HG03439 (cell line): ENCODE data around the gene DLG4.
A peak's percentile ranks its signal among the peaks of the same experiment; 100 is the strongest.
"Not testable (repeated sequence)": the region's sequence is repeated elsewhere in the genome, so short reads cannot be mapped to it uniquely, and the experiment has no call there.

ENCODE experiments used
- ATAC-seq: cut with Tn5 transposase; IDR thresholded peaks from one replicate; pipeline ENCODE4 v1.9.1; 2021; ENCODE audit warnings: mild to moderate bottlenecking, moderate library complexity; ENCODE audit not compliant: unreplicated experiment

The DLG4 gene

DNA sequence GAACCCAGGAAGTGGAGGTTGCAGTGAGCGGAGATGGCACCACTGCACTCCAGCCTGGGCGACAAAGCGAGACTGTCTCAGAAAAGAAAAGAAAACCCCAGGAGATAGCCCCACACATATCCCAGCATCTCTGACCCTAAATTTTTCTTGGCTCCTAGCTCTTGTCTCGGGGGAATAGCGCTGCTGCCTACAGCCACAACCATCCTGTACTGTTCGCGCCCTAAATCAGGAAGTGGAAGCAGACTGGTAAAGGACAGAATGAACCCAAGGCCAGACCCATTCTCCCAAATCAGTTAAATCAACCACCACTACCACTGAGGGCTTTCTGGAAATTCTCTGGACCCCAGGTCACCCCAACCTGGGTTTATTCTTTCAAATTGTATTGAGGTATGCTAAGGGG, 30.2 kb upstream of the DLG4 start:
- ATAC-seq, result no peak

- ATAC-seq, result no peak
Measured at GRCh38 chr17:7249214-7249613, 29.6 kb upstream of the DLG4 start.

DNA sequence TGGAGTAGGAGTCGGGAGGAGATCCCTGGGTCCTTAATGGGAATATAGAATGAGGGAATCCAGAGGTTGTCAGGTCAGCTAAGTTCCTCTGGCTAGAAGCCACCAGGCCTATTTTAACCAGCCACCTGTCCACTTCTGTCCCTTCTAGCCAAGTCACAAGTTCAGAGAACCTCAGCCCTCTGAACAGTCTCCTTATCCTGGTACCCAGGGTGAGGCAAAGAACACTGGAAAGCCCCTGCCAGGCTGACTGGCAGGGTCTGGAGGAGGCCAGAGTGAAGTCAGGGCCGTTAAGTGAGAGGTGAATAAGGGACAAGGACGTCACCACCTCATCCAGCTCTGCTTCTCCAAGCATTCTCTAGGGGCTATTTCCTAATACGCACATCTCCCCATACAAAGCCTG, 29.2 kb upstream of the DLG4 start:
- no peak for ATAC-seq

DNA sequence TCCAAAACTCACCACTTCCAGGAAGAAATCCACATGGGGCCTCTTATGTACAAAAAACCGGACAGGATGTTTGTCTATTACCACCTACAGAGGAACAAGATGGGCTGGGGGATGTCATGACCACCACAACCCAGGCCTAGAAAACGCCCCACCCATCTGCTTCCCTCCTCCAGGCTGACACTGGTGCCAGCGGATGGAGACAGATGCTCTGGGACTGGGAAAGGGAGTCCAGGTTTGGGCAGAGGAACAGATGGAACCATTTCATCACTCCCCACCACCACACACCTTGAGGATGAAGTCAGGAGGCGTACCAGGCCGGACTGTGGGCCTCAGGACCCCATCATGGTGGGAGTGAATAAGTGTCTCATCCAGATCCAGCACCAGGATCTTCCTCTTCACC, 27.1 kb upstream of the DLG4 start:
- no peak for ATAC-seq

DNA sequence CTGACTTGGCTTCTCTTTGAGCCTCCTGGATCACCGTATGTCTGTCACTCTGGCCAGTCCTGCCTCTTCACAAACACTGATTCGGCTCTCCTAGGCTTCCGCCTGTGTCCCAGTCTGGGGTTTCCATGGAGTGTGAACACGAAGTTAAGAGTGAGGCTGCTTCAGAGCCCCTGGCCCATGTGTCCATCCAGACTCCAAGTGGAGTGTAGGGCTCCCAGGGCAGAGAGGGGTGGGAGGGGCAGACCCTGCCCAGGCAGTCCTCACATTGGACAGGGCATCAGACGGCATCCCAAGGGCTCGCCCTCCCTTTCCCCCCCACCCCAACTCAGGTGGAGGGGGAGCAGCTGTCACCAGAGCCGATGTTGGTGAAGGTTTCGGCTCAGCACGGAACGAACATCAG, 24.2 kb upstream of the DLG4 start:
- ATAC-seq, result not testable (repeated sequence)

- no peak for ATAC-seq
Measured at GRCh38 chr17:7243453-7243729, 23.8 kb upstream of the DLG4 start.

- ATAC-seq, result peak; percentile 41
Measured at GRCh38 chr17:7242717-7243452, 23.2 kb upstream of the DLG4 start.

GRCh38 chr17:7241783-7242716, 22.4 kb upstream of the DLG4 start, which contains the start of gene GABARAP:
GABARAP (minus strand) TSS chr17:7242449; CDS start chr17:7242330, 119 bp downstream.
- ATAC-seq, result peak; percentile 30

DNA sequence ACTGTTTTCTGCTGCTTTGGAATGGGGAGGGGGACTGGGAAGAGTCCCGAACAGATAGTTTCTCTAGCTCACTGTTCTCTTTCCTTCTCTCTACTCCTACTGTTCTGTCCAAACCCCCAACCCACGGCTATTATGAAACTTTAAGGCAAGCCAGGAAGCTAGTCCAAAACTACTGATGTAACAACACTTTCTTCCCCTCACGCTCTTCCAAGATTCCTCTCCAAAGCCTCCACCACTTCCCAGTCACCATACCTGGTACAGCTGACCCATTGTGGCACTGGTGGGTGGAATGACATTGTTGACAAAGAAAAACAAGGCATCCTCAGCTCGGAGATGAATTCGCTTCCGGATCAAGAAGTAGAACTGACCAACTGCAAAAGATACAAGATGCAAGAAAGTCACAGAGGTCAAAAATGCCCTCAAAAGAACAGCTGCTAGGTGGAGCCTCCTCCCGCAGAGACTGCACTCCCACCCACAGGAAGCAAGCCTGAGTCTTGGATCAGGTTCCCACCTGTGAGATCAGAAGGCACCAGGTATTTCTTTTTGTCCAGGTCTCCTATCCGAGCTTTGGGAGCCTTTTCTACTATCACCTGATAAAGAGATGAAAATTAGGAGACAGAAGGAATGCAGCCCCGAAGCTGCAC, 21.6 kb upstream of the DLG4 start:
- ATAC-seq, result no peak

DNA sequence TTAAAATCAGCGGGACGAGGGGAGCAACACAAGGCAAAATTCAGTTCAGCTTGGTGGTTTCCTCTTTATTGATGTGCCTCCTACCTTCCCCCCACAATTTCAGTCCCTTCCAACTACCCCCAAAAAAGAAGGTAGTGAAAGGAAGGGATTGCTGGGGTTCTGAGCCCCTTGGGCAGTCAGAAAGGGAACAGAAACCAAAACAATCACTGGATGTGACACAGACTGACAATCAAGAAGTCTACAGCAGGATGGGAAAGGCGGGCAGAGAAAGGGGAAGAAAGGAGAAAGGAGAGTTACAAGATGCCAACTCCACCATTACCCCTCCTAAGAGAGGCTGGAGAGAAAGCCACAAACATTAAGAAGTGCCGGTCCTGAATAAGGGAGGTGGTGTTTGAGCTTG, 20.7 kb upstream of the DLG4 start:
- no peak for ATAC-seq

GRCh38 chr17:7239091-7240027, 19.7 kb upstream of the DLG4 start, which contains the start of gene PHF23:
PHF23 (minus strand) TSS chr17:7239457; CDS start chr17:7239279, 178 bp downstream.
- peak; percentile 54 for ATAC-seq

GRCh38 chr17:7238420-7239090, 18.9 kb upstream of the DLG4 start:
- no peak for ATAC-seq

DNA sequence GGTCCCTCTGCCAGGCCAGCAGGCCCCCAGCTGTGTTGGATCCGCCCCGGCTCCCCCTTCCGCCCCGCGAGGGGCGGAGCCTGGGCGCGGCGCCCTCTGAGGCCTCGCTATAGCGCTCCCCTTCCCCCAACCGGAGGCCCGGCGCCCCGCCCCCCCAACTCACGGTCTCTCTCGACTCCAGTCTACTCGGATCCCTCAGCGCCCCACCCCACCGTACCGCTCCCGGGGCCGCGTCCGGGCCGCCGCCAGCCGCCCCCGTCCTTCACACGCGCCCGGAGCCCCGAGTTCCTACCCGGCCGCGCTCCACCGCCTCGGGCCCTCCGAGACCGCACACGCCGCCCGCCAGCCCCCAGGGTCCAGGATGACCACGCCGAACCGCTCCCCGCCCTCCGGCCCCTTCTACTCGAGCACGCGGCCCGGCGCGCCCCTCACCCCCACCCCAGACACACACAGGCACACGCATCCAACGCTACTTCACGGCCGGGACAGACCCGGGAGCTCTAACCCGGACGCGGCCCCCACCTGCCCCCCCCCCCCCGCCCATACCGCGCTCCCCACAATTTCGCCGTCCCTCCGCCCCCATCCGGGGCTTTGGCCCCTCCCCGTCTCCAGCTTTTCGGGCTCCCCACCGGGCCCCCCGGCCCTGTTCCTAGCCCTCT, 18.3 kb upstream of the DLG4 start:
- no peak for ATAC-seq

DNA sequence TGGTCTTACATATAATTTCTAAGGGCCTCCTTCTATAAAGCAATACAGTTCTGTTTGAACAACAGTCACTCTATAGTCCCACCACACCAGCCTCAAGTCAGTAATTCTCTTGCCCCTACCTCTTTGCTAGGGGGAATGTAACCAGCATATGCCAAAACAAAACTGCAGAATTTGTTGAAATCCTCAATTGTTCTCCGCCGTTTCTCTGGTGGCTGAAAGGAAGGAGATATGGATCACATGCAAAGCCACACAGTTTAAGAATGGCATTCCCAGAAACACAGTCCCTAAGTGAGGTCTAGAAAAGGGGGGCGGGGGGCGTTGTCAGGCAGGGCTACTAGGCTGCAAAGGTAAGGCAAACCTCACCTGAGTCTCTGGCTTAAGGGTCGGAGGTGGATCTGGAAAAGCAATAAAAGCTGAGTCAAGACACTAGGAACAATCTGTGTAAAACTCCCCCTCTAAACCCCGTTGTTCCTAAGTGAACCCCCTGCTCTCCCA, 17.7 kb upstream of the DLG4 start:
- no peak for ATAC-seq

- no peak for ATAC-seq
Measured at GRCh38 chr17:7236808-7237207, 17.2 kb upstream of the DLG4 start.

DNA sequence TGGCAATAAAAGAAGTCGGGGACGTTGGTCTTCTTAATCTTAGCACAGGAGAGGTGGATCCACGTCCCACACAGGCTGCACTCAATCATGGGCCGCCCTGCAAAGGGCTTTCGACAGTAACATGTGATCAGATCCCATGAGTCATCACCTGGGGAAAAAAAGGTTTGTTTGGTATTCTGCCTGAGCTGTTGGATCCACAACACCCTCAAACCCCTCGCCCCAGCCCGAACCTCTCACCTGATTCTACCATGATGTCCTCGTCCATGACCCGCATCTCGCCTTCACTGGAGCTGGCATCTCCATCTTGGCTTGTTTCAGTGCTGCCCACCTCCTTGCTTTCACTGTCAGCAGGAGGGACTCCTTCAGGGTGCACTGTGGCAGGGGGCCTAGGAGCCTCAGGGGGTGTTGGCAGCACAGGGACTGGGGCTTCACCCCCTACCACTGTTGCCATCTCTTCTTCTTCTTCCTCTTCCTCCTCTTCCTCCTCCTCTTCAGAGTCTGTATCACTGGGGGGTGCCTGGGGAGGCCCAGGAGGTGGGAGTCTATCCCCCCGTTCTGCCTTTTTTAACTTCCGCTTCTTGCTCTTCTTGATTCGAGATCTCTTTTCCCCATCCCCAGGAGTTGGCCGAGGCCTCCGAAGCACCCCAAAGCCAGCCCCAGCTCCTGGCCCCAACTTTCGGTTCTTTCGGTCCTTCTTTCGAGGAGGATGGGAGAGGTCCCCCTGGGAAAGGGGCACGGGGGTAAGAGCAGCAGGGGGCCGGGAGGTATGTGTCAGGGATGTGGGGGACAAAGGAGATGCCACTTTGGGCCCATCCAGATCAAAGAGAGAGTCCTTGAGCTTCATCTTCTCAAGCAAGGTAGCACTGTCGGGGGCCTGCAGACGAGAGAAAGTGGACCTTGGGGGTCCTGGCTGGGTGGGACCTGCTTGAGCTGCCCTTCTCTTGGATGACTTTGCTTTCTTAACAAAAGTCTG, 16.3 kb upstream of the DLG4 start:
- no peak for ATAC-seq

- ATAC-seq, result peak; percentile 46
Measured at GRCh38 chr17:7234083-7234951, 14.7 kb upstream of the DLG4 start, which contains the start of gene DVL2. DVL2 (minus strand) TSS chr17:7234517; CDS start chr17:7234262, 255 bp downstream.
